NCI-H1417 (cell line): ENCODE measurements around the gene TECPR2.
"Not testable (repeated sequence)": the region's sequence is repeated elsewhere in the genome, so short reads cannot be mapped to it uniquely, and the experiment has no call there.

Experiments used
- DNase-seq, 3 experiments: peaks; one replicate each; lab custom pipeline; 2025; lab: John Stamatoyannopoulos, UW

Gene TECPR2

DNA sequence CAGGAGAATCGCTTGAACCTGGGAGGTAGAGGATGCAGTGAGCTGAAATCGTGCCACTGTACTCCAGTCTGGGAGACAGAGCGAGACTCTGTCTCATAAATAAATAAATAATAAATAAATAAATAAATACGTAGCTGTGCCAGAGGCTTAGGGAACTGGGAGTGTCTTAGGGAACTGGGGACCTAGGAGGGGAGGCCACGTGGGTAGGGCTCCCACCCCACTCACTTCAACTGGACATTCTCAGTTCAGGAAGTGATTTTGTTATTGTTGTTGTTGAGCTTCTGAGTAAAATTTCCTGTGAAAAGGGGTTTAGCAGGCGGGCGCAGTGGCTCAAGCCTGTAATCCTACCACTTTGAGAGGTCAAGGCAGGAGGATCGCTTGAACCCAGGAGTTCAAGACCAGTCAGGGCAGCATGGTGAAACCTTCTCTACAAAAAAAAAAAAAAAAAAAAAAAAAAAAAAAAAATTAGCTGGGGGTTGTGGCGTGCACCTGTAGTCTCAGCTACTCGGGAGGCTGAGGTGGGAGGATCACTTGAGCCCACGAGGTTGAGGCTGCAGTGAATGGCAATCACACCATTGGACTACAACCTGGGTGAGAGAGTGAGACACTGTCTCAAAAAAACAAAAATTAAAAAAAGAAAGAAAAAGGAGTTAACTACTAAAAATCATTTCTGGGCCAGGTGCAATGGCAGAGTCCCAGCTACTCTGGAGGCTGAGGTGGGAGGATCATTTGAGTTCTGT lies 165.9 kb downstream of the TECPR2 start:
- no peak for DNase-seq

DNA sequence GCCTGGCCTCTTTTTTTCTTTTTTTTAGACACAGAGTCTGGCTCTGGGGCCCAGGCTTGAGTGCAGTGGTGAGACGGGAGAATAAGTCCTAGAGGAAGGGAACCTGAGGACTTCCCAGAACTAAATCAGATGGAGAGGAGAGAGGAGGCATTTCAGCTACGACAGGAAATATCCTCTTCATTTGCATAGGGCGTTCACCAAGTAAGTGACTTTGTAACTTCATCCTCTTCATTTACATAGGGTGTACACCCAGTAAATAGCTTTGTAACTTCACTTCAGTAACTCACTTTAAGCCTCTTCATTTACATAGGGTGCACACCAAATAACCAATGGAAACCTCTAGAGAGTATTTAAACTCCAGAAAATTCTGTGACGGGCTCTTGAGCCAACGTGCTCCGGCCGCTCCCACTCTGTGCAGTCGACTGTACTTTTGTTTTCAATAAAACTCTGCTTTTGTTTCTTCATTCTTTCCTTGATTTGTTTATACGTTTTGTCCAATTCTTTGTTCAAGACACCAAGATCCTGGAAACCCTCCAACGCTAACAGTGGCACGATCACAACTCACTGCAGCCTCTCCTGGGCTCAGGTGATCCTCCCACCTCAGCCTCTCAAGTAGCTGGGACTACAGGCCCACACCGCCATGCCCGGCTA lies 168.2 kb downstream of the TECPR2 start:
- no peak for DNase-seq

DNA sequence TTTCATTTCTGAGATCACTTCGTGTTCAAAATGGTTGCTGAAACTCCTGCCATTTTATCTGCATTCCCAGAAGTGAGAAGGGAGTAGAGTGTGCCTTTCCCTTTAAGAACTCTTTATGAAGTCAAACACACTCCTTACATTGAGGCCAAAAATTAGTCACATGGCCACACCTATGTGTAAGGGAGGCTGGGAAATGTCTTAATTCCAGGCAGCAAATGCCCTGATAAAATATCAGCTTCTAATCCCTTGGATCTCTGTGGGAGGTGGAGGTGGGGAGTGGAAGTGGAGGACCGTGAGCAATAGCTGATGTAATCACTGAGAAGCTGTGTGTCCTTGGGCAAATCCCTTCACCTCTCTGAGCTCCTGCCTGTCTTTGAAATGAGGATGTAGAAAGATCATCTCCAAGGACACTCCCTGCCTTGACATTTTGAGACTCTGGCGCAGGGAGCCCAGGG lies 169.5 kb downstream of the TECPR2 start:
- no peak for DNase-seq

DNA sequence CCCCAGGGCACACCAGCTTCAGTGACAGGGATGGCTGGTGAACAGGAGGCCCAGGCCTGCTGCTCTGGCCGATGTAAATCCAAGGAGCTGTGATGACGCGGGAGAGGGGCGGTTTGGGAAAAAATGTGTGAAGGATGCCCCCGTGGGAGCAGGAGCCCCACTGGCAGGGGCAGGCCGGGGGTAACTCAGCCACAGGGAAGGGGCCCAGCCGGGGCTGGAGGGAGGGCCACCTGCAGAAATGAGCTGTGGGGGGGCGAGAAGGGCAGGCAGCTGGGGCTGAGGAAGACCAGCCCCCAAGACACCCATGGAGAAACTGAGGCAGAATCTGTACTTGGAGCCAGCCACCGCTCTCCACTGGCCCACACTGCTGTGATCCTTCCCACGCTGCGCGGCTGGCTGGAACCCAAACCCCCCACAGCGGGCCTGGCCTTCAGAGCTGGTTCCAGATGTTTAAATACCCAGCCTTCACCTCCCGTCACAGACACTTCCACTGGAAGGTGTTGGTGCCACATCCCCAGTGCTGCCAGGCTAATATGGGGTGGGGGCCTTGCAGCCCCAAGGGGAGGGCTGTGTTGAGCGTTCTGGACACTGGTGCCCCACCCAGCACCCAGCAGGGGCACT lies 175.3 kb downstream of the TECPR2 start:
- DNase-seq: no peak

DNA sequence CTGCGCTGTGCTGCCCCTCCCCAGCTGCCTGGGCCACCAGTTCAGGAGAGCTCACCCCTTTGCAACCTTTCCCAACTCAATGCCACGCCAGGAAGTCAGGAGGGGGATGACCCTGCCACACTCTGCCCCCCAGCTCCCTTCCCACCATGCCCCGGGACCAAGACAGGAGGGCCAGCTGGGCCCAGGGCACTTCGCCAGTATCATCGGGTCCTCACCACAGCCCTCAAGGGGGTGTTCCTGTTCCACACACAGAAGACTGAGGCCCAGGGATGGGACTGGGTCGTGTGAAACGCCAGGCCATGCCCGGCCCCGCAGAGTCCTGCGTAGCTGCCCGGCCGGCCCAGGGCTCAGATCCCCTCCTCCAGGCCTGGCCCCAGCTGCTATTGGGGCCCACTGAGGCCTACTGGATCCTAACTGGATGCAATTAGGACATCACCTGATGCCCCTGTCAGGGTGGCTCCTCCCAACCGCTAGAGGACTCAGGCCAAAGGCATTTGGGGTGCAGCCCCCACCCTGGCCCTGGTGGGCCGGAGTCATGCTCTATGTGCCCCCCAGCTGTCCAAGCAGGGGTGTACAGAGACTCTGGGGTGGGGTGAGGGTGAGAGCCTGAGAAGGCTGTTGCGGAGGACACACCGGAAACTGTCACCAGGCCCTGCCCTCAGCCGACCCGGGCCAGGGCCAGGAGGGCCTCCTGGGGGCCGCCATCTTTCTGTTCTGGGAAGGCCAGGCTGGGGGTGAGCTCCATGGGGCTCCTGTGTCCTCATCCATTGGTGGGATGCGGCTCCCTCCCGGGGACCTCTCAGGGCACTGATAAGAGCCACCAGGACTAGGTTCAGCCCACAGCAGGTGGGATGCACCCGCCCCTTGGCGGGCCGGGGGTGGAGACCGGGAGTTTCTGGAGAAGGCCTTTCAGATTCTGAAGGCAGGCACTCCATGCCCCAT lies 176.1 kb downstream of the TECPR2 start:
- no peak for DNase-seq

DNA sequence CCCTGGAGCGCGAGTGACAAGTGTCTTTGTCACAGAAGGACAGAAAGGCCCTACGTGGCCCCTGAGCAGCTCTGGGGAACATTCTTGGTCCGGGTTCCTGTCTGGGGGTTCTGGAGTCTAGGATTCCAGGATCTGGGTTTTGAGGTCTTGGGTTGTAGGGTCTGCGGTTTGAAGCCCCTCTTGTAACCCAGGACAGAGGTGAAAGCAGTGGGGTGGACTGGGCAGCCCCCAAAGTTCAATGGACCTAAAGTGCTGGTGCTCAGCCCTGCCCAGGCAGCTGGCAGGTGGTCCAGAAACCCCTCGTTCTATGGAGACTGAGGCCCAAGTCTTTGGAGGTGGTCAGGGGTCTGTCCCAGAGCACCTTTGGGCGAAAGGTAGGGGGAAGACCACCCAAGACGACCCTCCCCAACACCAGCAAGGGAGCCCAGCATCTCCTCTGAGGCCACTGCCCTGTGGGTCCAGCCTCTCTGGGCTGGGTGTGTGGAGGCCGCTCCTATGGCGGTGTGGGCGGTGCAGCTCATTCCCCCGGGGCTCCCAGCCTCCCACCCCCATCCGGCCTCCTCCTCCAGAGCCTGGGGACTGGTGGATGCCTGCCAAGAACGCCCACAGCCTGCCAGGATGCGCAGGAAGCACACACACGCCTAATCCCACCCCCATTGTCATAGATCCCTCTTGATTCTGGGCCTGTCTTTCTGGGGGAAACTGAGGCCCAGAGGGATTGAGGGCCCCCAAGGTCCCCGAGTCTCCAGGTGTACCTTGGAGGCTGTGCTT lies 177.0 kb downstream of the TECPR2 start:
- DNase-seq: peak in 2 of 3 experiments; percentile 78 to 90

DNA sequence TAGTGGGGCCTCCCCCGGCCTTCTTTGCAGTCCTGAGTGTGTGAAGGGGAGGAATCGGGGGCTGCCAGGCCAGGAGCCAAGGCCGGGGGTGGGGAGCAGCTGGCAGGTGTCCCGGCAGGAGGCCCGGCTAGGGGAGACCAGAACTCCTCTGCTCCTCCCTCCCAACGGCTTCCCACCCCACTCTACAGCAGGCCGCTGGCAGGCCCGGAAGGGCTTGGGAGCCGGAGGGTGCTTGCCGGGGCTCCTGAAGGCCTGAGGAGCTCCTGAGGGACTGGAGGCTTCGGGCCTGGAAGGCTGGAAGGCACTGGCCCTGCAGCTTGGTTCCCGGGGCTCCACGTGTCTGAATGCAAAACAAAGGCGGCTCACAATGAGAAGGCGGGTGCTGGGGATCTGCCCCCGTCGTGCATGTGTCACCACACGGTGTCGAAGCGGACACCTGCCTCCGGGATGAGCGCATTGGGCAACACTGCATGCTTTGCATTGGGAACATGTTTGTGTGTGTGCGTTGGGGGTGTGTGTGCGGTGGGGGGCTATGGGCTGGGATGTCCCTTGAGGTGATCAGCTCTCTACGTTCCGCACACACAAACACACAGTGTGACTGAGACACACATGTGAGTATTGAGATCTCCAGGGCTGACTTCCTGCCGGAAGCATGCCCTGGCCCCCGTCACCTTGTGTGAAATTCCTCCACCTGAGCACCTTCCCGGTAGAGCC lies 177.7 kb downstream of the TECPR2 start:
- DNase-seq: peak in 2 of 3 experiments; percentile 78 to 90

DNA sequence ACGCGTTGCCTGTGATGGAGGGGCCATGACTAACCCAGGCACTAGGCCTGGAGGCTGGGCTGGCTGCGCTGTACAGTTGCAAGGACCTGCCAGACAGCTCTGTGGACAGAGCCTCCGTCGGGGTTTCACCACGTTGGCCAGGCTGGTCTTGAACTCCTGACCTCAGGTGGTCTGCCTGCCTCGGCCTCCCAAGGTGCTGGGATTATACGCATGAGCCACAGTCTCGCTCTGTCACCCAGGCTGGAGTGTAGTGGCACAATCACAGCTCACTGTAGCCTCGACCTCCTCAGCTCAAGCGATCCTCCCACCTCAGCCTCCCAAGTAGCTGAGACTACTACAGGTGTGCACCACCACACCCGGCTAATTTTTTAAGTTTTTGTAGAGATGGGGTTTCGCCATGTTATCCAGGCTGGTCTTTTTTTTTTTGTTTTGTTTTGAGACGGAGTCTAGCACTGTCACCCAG lies 178.3 kb downstream of the TECPR2 start:
- DNase-seq: not testable (repeated sequence)

DNA sequence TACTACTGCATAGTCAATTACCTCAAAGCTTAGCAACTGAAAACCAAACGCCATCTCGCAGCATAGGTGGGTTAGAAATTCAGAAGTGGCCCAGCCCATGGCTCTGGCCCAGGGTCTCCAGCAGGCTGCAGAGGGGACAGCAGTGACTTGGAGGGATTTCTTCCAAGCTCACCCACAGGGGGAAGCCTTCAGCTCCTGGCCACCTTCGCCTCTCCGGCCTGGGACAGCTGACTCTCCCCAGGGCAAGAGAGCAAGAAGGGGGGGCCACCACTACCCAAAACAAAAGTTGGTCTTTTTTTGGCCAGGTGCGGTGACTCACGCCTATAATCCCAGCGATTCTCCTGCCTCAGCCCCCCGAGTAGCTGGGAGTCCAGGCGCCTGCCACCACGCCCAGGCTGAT lies 179.0 kb downstream of the TECPR2 start:
- DNase-seq: no peak

DNA sequence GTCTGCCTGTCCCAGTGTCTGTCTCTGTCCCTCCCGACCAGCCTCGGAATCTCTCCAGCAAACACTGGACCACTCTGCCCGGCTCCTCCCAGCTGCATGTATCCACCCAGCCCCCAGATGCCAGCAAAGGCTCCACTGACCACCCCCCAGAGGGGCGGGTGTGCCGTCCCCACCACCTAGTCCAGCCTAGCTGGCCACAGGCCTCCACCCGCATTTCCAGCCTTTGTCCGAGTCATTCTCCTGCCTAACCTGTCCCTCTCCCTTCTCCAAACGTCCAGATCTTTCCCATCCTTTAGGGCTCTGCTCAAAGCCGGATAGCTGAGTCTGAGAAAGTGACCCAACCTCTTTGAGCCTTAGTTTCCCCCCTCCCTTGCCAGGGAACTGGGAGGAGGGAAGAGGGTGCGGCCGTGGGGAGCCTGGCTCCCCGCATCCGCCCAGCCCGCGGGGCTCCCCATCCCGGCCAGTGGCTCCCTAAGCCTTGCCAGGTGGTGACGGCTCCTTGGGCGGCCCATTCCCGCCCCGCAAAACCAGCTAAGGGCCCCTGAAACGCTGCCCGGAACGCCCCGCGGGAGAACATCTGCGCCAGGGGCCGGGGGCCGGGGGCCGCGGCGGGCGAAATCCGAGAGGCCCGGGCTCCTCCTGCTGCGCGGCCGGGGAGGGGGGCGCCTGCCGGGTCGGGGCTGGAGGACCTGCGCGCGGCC lies 181.5 kb downstream of the TECPR2 start:
- peak in 2 of 3 experiments; percentile 14 to 22 for DNase-seq

DNA sequence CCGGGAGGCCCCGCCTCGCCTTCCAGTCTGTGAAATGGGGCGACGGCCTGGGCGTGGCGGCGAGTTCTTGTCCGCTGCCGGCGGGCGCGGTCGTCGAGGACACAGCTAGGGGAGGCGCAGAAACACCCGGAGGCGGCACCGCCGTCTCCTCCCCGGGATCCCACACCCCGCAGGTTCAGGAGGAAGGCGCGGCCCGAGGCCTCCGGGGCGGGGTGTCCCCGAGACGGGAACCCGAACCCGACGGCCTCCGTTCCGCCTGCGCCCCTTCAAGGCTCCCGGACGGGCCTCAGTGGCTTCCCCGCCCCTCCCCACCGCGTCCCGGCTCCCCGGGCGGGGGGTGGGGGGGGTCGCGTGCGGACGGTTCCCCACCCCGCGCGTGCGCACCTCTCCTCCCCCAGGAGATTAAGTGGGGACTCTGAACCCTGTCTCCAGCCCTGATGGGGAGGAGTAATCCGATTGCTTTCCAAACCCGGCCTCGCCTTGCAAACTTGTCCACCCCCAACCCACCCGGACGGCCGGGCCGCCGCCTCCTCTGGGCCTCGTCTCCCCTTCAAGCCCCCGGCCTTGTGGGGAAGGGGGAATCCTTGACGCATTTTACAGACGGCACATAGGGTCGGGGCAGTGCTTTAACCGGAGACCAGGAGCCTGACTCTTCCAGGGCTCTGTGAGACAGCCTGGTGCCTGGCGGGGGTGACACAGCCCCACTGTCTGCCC lies 182.2 kb downstream of the TECPR2 start:
- no peak for DNase-seq

DNA sequence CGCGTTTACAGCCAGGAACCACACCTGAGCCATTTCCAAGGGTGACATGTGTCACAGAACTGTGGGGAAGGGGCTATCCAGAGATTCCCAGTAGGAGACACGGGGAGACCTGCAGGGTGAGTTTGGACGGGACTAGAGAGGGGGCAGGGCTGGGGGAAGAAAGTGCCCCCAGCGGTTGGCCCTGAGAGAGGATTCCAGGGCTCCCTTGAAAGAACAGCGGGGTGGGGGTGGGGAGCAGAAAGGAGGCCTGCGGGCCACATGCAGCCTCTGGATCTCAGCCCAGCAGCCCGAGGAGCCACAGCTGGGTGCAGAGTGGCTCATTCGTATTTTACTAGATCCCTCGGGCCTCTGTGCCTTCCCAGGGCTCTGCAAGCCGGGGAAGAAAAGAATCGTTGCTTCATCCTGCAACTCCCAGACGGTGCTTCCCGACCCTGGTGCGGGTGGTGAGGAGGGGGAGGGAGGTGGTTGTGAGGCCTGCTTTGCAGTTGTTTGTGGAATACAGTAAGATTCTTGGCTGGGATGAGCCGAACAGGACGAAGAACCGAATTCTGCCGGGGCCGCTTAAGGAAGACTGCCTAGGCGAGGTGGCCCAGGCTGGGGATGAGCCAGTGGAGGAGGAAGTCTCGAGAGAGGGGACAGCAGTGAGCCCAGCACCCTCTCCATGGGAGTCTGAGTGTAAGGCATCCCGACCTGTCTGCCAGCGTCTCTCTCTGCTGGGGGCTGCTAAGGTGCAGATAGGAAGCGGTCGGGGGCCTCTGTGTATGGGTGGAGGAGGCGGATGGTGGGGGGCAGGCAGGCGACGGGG lies 182.9 kb downstream of the TECPR2 start:
- DNase-seq: no peak

DNA sequence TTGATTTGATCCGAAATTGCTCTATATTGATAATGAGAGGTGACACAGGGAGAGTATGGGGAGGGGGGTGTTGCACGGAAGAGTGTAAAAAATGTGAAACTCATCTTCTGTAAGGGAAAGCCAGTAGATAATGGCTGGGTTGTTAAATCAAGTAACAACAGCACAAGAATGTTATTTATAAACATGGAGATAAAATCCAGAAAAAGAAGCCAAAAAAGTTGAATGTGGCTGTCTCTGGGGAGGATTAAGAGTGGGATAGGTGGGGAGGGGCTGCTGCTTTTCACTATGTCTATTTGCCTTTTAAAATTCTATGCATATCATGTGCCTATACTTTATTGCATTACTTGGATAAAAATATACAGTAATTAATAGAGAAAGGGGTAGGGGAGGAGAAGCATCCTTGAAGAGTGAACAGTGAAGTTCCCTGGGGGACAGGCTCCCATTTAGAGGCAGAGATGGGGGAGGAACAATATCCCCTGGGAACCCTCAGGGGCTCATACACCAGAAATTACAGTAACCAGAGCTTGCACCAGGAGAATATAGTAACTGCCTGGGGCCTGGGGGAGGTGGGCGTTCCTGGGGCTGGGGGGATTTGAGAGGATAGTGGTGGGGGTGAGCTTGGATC lies 186.0 kb downstream of the TECPR2 start:
- no peak for DNase-seq

DNA sequence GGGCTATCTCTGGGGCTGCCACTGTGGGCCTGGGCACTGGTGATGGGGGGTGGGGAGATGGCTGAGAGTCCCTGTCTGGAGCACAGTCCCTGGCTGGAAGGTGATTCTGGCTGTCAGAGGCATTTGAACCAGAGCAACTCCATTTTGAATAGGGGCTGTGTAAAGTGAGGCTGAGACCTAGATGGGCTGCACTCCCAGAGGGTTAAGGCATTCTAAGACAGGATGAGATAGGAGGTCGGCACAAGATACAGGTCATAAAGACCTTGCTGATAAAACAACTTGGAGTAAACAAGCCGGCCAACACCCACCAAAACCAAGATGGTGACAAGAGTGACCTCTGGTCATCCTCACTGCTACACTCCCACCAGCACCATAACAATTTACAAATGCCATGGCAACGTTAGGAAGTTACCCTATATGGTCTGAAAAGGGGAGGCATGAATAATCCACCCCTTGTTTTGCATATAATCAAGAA lies 188.2 kb downstream of the TECPR2 start:
- not testable (repeated sequence) for DNase-seq
